Stimulated activated naive CD8-positive, alpha-beta T cell treated with anti-CD3 and anti-CD28 coated beads, Interleukin-15, amount 100 ng/mL, for 72 hours (primary cell): ENCODE measurements around the gene COX6B2.
A peak's percentile ranks its signal among the peaks of the same experiment; 100 is the strongest.

ENCODE experiments used
- ATAC-seq: fragments of 150-1000 bp; cut with Tn5 transposase; 2 replicates; pipeline ENCODE4 v1.10.0; 2021; ENCODE audit warnings: mild to moderate bottlenecking, moderate library complexity
- DNase-seq, 2 donors: peaks; one replicate each; pipeline ENCODE4 v3.0.0; 2021 to 2022
- H3K27ac Mint-ChIP-seq, 2 donors: one replicate each; pipeline ENCODE4 v1.8.0; 2022; ENCODE audit warnings: mild to moderate bottlenecking in 2 of 2, mixed read lengths in 2 of 2, moderate library complexity in 2 of 2
- H3K27me3 Mint-ChIP-seq: one replicate; pipeline ENCODE4 v1.8.0; 2022; ENCODE audit warnings: mixed read lengths
- H3K4me1 Mint-ChIP-seq: one replicate; pipeline ENCODE4 v1.8.0; 2022; ENCODE audit warnings: mild to moderate bottlenecking, mixed read lengths
- H3K4me3 Mint-ChIP-seq, 2 donors: one replicate each; pipeline ENCODE4 v1.8.0; 2022; ENCODE audit warnings: mild to moderate bottlenecking in 2 of 2, mixed read lengths in 2 of 2, moderate library complexity in 1 of 2
- H3K9me3 Mint-ChIP-seq, 2 donors: one replicate each; pipeline ENCODE4 v1.8.0; 2022; ENCODE audit warnings: mixed read lengths in 2 of 2

Gene COX6B2

DNA sequence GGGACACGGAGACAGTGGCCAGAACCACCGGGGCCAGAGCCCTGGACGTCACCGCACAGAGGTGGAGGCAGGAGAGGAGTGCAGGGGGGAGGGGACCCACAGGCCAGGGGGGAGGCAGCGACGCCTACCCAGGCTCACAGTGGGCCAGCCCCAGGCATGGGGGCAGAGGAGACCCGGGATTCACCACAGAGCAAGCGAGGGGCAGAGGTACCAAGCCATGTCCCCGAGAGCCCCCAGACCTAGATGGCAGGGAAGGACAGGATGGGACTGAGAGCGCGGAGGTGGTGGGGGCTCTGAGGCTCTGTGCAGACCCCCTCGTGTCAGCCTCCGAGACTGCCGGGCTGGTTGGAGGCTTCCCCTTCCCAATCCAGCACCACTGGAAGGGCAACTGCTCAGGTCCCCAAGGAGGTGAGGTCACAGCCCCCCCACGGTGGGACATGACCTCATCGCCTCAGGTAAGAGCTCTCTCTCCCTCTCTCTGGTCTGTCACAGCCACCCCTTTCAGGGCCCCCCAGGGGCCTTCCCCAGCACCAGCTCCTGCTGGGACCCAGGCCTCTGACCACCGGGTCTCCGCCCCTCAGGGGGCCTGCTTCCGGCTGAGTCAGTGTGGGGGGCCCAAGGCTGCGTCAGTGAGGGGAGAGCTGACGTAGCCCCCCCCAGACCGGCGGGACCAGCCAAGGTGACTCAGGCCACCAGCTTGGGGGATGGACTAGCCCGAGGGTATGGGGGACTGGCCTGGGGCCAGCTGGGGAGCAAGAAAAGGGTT is 18.0 kb upstream of the COX6B2 start:
- Mint-ChIP-seq H3K27ac (peak overlapping the region in 1 of 2 donors; percentile 75), H3K9me3 (no peaks in the 10 kb centered on the region), H3K4me1 (peaks cover 52% of the 10 kb centered on the region), H3K27me3 (peaks cover 83% of the 10 kb centered on the region), H3K4me3 (no peak overlapping the region)
- DNase-seq (peak; percentile 36 to 64), ATAC-seq (peak; percentile 68)

DNA sequence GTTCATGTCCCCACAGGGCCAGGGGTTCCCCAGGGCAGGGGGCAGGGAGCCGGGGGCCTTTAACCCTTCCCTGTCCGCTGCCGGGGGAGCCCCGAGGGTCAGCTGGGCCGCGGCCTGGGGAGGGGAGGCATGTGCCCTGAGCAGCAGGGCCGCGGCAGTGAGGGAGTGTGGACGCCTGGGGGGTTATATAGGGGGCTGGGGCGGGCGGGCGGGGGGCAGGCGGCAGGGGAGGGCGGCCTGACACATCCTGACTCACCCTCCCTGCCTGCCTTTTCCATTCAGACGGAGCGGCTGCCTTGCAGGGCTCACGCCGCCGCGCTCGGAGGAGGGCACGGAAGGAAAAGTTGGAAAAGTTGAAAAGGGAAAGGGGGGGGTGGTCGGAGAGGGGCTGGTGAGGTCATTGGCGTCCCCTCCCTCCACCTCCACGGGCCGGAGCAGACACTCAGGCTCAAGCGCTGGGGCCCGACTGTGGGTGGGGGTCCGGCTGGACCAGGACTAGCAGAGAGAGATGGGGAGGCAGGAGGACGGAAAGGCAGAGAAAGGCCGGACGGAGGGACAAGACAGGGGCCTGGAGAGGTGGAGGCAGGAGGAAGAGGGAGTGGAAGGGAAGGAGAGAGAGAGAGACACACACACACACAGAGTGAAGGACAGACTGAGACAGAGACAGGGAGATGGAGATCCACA is 15.9 kb upstream of the COX6B2 start, which contains the start of gene IL11:
Gene IL11 (minus strand): TSS at position 159 of the 684 bp plus-strand sequence. CDS start 153 bp downstream, at position 6.
- H3K4me1 Mint-ChIP-seq = peaks cover 43% of the 10 kb centered on the region
- H3K27ac Mint-ChIP-seq = peak within 1 kb of the TSS in 1 of 2 donors; percentile 78
- H3K27me3 Mint-ChIP-seq = peaks cover 80% of the 10 kb centered on the region
- no peaks in the 10 kb centered on the region for H3K9me3 Mint-ChIP-seq
- H3K4me3 Mint-ChIP-seq = peak within 1 kb of the TSS; percentile 81 to 91
- DNase-seq (no peak), ATAC-seq (no peak)

DNA sequence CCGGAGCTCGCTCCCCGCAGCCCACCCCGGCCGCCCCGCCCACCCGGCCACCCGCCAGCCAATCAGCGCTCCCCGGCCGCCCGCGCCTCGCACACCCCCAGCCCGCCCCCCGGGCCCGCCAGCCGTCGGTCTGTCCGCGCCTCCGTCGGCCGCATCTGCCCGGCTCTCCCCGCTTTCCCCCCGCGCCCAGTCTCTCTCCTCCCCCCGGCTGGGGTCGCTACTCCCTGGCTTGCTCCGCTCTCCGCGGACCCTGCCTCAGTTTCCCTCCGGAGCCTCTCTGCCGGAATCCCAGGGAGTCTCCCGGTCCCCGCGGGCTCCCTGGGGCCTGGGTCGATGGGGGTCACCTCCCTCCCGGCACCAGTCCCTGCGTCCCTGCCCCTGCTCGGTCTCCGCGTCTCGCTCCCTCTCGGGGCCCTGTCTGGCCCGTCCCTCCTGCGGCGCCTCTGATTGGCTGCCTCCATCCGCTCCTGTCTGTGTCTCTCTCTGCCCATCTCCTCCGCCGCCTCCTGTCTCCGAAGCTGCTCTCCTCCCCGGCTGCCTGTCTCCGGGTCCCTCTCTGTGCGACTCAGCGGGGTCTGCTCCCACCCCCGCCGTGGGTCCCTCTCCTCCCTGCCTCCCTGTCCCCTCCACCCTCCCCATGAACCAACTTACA is 15.3 kb upstream of the COX6B2 start:
- DNase-seq (peak; percentile 42 to 43), ATAC-seq (peak; percentile 55)
- peaks cover 78% of the 10 kb centered on the region for H3K27me3 Mint-ChIP-seq
- no peaks in the 10 kb centered on the region for H3K9me3 Mint-ChIP-seq
- H3K4me1 Mint-ChIP-seq = peaks cover 43% of the 10 kb centered on the region
- H3K4me3 Mint-ChIP-seq = peak overlapping the region; percentile 81 to 91
- H3K27ac Mint-ChIP-seq = peak overlapping the region in 1 of 2 donors; percentile 78

DNA sequence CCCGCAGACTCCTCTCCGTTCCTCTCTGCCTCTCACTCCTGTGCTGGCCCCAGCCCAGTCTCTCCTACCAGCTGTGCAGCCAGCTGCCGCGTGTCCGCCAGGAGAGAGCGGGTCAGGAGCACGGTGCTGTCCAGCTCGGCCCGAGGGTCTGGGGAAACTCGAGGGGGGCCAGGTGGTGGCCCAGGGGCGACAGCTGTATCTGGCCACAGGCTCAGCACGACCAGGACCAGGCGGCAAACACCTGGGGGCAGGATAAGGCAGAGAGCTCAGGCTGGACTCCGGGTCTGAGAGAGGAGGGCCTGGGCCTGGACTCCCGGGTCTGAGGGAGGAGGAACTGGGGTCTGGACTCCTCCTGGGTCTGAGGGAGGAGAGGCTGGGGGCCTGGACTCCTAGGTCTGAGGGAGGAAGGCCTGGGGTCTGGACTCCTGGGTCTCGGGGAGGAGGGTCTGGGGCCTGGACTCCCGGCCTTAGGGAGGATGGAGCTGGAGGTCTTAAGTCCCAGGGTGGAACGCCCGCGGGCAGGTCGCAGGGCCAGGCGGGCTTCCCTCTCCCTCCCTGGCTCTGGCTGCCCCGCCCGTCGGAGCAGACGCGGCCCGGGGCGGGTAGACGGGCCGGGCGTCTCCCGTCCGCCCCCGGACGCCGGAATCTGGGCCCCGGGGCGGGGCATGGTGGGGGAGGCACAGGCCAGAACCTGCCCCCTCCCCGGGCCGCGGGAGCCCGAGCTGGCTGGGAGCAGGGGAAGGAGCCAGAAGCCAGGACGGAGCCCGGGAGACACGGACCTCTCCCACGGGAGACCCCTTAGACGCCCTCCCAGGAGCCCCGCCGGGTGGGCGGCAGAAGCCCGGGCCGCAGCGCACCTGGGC is 14.4 kb upstream of the COX6B2 start:
- peak overlapping the region; percentile 53 to 72 for H3K4me3 Mint-ChIP-seq

DNA sequence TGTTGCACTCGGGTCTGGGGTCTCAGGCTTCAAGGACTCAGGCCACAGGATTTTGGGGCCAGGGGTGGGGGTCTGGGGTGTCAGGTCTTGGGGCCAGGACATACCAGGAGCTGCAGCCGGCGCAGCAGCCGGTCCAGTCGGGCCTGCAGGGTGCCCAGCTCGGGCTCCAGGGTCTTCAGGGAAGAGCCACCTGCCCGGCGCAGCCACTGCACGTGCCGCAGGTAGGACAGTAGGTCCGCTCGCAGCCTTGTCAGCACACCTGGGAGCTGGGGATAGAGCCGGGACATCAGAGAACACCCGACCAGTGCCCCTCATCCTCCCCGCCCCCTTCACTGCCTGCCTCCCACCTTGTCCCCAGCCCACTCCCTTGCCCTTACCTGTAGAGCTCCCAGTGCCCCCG is 13.6 kb upstream of the COX6B2 start:
- Mint-ChIP-seq H3K27me3 (peaks cover 66% of the 10 kb centered on the region), H3K4me3 (no peak overlapping the region), H3K4me1 (peaks cover 33% of the 10 kb centered on the region), H3K9me3 (no peaks in the 10 kb centered on the region), H3K27ac (no peak overlapping the region)
- ATAC-seq = no peak
- no peak for DNase-seq

More for the DNA sequence above, 14.4 kb upstream of the COX6B2 start:
- DNase-seq (no peak), ATAC-seq (peak; percentile 53)
- Mint-ChIP-seq H3K4me1 (peaks cover 42% of the 10 kb centered on the region), H3K27me3 (peaks cover 74% of the 10 kb centered on the region), H3K27ac (no peak overlapping the region), H3K9me3 (no peaks in the 10 kb centered on the region)

DNA sequence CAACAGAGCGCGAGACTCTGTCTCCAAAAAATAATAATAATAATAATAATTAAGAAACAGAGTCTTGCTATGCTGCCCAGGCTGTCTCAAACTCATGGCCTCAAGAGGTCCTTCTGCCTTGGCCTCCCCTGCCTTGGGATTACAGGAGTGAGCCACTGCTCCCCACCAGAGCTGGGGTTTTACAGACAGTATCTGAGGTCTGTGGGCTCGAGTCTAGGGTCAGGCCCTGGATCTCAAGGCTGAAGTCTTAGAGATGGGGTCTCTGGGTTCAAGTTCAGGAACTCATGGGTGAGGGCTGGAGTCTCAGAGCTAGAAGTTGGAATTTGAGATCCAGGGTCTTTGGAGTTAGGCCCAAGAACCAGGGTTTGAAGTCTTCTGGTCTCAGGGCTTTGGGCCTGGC is 12.3 kb upstream of the COX6B2 start:
- H3K4me1 Mint-ChIP-seq = peaks cover 20% of the 10 kb centered on the region
- peaks cover 53% of the 10 kb centered on the region for H3K27me3 Mint-ChIP-seq
- no peaks in the 10 kb centered on the region for H3K9me3 Mint-ChIP-seq
- ATAC-seq = no peak
- no peak overlapping the region for H3K4me3 Mint-ChIP-seq
- H3K27ac Mint-ChIP-seq = no peak overlapping the region
- DNase-seq = no peak

DNA sequence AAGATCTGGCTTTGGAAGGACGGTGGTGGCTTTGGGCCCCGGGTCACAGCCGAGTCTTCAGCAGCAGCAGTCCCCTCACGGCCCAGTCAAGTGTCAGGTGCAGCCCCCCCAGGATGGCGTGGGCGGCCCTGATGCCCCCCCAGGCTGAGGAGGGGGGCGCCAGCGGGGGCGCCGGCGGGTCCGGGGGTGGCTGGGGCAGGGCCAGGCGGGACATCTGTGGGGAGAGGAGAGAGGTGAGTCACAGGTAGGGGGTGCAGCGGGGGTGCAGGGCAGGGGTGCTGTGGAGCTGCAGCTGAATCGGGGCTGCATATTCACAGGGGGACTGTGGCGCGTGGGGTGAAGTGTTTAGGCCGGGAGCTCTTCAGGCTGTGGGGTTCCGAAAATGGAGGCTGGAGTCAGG is 11.4 kb upstream of the COX6B2 start:
- Mint-ChIP-seq H3K27ac (peak overlapping the region in 1 of 2 donors; percentile 90), H3K4me3 (no peak overlapping the region)

DNA sequence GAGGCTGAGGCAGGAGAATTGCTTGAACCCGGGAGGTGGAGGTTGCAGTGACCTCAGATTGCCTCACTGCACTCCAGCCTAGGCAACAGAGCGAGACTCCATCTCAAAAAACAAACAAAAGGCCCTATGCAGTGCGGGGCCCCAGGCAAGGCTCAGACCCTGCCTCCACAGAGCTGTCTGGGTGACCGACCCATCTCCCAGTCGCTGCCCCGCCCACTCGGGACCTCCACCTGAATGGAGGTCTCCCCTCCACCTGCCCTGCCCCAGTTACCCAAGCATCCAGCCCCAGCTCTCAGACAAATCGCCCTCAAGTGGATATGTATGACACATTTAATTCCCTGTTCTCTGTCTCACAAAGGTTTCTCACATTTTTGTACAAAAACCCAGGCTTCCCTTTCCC is 10.7 kb upstream of the COX6B2 start:
- Mint-ChIP-seq H3K4me1 (peaks cover 11% of the 10 kb centered on the region), H3K9me3 (no peaks in the 10 kb centered on the region), H3K27ac (no peak overlapping the region), H3K4me3 (no peak overlapping the region), H3K27me3 (peaks cover 37% of the 10 kb centered on the region)
- no peak for DNase-seq
- ATAC-seq = no peak

More for the DNA sequence above, 11.4 kb upstream of the COX6B2 start:
- no peak for DNase-seq
- Mint-ChIP-seq H3K9me3 (no peaks in the 10 kb centered on the region), H3K4me1 (peaks cover 18% of the 10 kb centered on the region), H3K27me3 (peaks cover 44% of the 10 kb centered on the region)
- no peak for ATAC-seq

DNA sequence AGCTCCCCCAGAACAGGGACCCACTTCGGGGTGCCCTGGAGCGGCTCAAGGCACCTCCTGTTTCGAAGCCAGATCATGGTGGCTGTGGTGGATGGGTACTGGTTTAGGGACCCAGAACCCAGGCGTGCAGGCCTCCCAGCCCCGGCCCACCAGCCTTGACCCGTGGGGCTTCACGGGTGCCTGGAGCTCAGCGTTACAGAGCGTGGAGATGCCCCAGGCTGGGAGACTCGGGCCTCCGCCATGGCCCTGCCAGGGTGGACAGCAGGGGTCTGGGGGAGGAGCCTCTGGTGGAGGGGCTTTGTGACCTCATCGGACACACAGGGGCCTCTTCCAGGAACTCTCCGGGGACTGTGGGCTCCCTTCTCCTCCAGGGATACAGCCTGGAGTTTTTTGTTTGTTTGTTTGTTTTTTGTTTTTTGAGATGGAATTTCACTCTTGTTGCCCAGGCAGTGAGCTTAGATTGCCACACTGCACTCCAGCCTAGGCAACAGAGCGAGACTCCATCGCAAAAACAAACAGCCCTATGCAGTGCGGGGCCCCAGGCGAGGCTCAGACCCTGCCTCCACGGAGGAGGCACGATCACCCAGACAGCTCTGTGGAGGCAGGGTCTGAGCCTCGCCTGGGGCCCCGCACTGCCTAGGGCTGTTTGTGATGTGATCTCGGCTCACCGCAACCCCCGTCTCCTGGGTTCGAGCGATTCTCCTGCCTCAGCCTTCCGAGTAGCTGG is 8.6 kb upstream of the COX6B2 start, which contains the start of gene GARIN5B:
Gene GARIN5B (minus strand): TSS at position 271 of the 727 bp plus-strand sequence. CDS start 194 bp downstream, at position 77.
- Mint-ChIP-seq H3K4me3 (no peak within 1 kb of the TSS), H3K27me3 (peaks cover 19% of the 10 kb centered on the region), H3K27ac (no peak within 1 kb of the TSS)

DNA sequence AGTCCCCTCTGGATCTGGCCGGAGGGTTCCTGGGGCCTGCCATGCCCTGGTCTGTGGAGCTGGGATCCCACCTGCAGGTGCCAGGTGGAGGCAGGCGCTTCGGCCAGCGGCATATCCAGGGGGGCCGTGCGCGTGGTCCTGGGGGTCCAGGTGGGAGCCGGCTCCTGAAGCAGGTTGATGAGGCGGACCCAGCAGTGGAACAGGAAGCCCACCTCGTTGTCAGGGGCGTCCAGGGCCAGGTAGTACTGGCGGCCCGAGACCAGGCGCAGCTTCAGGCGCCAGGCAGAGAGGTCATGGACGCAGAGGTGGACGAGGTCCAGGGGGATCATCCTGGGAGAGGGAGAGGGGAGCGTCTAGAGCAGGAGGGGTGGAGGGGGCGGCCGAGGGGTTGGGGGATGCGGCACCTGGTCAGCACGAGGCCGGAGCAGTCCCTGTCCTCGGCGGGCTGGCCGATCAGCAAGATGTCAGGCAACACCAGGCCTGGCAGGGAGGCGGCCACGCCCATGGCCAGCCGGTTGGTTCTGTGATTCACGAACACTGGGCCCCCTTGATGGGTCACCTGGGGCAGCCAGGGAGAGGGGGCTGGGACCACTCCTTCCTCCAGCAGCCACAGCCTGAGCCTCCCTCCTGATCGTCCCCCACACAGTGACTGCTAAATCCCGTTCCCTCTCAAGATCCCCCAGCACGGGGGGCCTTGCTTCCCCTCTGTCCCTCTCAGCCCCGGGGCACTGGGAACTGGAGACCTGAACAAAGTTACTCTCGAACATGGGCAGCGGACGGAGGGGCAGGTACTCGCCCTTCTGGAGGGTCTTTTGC is 7.9 kb upstream of the COX6B2 start:
- Mint-ChIP-seq H3K4me1 (no peaks in the 10 kb centered on the region), H3K4me3 (no peak overlapping the region), H3K9me3 (no peaks in the 10 kb centered on the region), H3K27ac (no peak overlapping the region), H3K27me3 (peaks cover 15% of the 10 kb centered on the region)
- ATAC-seq (no peak), DNase-seq (no peak)

More for the DNA sequence above, 8.6 kb upstream of the COX6B2 start, which contains the start of gene GARIN5B:
- Mint-ChIP-seq H3K4me1 (no peaks in the 10 kb centered on the region), H3K9me3 (no peaks in the 10 kb centered on the region)
- no peak for ATAC-seq
- DNase-seq = no peak

DNA sequence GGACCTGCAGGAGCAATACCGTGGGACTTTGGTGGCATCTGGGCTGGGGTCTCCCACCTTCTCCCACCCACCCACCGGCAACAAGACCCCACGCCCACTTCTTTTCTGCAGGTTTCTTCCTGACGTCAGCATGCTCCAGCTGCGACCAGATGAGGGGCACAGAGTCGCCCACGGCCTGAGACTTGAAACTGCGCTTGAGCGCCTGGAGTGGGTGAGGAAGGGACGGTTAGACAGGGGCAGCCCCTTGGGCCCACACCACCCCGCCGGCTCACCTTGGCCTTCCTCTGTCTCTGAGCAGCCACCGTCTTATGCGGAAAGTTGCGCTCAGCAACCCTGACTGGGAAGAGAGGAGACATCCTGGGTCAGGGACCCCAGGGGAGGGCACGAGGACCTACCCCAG is 6.4 kb upstream of the COX6B2 start:
- H3K4me3 Mint-ChIP-seq = no peak overlapping the region
- peaks cover 17% of the 10 kb centered on the region for H3K27me3 Mint-ChIP-seq

DNA sequence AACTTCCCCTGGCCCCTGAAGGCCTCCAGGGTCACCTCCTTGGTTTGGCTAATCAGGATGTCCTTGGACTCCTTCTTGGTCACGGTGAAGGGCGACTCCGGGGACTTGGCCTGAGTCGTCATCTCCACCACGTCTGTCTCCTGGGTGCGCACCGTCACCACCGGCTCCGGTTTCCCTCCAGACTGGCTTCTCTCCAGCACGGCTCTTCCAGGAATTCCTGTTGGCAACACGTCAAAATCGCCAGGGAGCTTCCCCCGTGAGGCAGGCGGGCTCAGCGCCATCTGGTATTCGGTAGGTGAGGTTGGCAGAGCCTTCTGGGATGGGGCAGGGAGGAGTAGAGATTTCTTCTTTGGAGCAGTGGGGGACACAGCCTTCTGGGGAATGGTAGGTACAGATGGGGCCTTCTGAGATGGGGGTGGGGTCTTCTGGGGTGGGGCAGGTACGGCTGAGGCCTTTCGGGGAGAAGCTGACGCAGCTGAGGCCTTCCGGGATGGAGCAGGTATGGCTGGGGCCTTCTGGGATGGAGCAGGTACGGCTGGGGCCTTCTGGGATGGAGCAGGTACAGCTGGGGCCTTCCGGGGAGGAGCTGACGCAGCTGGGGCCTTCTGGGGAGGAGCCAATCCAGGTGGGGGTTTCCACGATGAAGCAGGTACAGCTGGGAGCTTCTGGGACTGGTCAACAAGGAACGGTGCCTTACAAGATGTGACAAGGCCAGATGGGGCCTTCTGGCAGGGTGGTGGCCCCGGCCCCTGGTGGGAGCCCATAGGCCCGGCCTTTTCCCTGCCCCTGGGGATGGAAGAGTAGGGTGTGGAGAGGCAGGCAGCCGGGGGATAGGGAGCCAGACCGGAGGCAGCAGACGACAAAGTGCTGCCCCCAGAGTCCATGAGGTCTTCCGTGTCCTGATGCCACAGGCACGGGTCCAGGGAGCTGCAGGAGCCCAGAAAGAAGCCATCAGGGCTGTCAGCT is 4.7 kb upstream of the COX6B2 start:
- ATAC-seq = no peak
- peaks cover 28% of the 10 kb centered on the region for H3K27me3 Mint-ChIP-seq

More for the DNA sequence above, 6.4 kb upstream of the COX6B2 start:
- DNase-seq (no peak), ATAC-seq (no peak)
- Mint-ChIP-seq H3K9me3 (no peaks in the 10 kb centered on the region), H3K27ac (no peak overlapping the region), H3K4me1 (no peaks in the 10 kb centered on the region)

DNA sequence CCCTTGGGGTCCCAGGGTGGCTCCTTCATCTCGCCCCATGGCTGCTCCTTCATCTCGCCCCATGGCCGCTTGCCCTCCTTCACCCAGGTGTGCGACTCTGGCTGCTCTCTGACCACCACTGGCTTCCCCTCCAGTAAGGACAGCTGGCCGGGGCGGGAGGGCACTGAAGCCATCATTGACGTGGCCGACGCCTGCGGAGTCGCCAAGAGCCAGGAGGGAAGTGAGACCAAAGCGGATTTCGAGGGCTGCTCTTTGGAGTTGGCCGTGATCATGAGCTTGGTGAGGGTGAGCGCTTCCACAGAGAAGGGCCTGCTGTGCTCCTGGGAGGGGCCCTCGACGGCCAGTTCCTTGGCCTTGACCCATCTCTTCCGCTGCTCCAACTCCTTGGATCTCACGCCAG is 4.0 kb upstream of the COX6B2 start:
- Mint-ChIP-seq H3K4me3 (no peak overlapping the region), H3K27ac (no peak overlapping the region), H3K4me1 (peaks cover 14% of the 10 kb centered on the region), H3K9me3 (no peaks in the 10 kb centered on the region), H3K27me3 (peaks cover 36% of the 10 kb centered on the region)
- DNase-seq (no peak), ATAC-seq (no peak)

More for the DNA sequence above, 4.7 kb upstream of the COX6B2 start:
- Mint-ChIP-seq H3K4me1 (peaks cover 6% of the 10 kb centered on the region), H3K9me3 (no peaks in the 10 kb centered on the region), H3K27ac (no peak overlapping the region), H3K4me3 (no peak overlapping the region)
- no peak for DNase-seq
